NCI-H2196 treated with DMSO at 0.1 percent for 48 hours (cell line): ENCODE data around the gene GAB2.
"Not testable (repeated sequence)": the region's sequence is repeated elsewhere in the genome, so short reads cannot be mapped to it uniquely, and the experiment has no call there.

Source experiments
- DNase-seq: peaks from one replicate; lab custom pipeline; 2025; ENCODE audit not compliant: unreplicated experiment; lab: John Stamatoyannopoulos, UW

Gene GAB2

DNA sequence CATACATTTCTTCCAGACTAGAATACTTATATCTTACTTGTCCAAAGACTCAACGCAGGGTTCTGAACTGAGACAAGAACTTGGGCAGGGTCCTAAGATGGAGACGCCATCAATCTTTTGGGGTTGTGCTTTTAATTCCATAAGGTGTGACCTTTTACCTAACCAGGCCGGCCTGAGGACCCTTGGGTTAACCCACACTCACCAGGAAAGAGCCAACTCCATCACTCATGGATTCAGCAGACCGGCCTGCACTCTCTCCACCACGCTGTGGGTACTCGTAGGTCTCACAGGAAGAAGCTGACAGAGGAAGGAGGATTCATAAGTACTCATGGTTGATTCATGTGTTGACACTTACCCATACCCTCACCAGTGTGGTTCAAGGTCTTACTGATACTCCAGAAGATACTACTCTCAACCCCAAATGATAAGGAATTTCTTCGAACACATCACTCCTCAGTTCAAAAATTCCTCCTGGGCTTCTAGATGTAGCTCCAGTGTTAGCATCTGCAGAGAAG is 192.7 kb downstream of the GAB2 start:
- DNase-seq = no peak

DNA sequence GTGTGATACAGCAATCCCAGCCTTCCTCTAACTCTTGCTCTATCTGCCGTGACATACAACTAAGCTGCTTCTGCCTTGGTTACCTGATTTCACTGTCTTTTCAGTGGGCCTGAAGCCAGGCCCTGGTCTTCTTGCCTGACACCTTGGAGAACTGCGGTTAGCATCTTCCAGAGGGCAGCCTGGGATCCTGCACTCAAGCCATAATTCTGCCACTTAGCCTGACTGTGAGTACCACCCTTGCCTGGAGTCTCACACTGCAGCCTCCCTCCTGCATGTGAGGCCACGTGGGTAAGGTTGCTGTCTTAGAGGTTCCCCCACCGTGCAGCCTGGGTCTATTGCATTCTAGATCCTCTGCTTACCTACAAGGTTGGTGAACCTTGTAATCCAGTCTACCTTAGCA is 193.1 kb downstream of the GAB2 start:
- no peak for DNase-seq

DNA sequence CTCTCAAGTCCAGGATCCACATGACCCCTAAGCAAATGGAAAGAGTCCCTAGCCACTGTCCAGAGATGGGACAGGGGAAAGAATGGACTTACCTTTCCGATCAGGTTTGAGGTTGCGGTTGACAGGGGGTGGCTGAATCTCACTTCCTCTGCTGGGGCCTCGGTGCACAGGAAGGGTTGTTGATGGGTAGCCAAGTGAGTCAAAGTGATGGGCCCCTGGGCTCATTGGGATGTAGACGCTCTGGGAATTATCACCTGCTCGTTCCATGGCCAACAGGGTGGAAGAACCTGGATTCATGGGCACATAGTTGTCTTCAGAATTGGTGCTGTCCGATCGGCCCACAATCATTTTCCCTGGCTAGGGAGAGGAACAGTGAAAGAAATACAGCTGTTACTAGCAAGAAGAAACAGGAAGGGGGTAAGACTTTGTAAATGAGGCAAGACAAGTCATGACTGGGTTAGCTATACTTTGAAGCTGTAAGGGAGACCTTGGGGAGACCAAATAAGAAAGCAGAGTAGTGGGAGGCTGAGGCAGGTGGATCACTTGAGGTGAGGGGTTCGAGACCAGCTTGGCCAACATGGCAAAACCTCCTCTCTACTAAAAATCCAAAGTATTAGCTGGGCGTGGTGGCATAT is 194.2 kb downstream of the GAB2 start:
- DNase-seq = no peak

DNA sequence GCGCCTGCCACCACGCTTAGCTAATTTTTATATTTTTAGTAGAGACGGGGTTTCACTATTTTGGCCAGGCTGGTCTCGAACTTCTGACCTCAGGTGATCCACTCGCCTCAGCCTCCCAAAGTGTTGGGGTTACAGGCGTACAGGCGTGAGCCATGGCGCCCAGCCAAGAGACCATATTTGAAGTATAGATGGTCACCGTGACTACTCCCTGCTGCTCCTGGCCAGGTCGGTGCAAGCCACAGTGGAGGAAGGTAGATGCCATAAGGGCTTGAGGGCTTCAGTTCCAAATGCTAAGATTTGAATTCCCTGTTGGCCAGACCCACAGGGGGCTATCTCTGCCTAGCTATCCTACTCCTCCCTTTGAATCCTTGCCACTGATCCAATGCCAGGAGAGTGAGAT is 194.9 kb downstream of the GAB2 start:
- DNase-seq = not testable (repeated sequence)

DNA sequence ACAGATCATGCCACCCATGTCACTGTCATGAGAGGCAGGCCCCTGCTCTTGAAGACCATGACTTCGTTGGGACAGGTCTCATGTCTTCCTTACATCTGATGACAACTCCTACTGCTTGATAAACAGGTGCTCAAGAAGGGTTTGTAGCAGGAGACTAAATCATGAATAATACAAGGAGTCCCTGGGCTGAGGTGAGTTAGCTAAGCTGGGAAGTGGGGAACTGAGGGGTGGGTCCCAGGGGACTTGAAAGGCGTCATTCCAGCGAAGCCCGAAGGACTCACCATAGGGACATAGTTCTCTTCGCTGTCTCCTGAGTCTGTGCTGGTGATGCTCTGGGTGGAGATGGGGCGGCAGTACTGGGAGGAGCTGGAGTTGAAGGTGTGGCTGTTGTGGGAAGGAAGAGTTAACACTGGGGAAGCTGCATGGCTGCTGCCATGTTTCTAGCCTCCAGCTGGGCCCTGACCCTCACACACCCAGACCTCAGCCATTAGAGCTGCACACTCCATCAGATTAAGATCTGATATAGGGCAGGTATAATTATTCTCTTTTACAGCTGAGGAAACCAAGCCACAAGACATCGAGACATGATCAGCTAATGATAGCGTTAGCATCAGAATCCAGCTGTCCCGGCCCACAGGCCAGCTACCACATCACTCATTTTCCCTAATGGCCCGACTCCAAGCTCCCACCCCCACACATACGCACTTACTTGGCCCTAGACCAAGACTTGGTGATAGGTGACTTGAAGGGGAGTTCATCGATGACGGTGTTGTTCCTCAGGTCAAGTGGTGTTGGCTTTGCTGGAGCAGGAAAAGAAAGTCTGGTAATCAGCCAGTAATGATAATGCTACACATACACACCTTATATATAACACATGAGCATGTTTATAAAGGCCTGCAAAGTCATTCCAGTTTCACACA is 196.0 kb downstream of the GAB2 start:
- DNase-seq = no peak

DNA sequence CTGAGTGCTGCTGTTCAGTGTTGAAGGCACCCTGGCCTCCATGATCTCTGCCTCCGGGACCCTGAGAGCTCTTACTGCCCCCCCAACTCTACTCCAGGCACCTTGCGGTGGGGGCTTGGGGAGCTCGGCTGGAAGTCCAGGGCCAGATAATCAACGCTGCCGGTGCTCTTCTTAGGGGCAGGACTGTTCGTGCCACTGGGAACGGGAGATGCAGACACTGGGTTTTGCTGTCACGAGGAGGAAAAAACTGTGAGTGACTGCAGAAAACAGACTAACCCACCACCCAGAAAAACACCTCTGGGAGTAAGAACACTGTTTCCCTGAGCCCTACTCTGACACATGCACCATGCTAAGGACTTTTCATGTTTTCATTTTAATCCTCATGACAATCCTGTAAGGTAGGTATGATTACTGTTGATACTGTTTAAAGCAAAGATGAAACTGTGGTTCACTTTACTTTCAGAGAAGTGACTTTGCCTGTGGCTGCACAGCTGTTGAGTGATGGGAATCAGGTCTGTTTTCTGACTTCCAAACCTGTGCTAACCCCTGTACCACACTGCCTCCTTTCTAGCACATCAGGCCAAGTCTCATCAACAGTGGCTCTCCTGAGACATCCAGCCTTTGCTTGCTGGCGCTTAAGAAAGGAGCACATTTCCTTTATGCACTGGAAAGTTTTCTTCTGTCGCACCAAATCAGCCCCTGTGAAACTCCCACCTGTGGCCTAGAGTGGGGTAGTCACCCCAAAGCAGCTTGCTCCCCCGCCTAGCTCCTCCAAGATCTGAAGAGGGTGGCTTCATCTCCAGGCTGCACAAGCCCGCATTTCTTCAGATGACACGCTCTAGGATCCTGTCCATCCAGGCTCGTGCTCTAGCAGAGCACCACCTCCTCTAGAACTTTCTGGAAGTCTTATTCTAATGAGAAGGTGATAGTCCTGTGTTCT is 197.1 kb downstream of the GAB2 start:
- no peak for DNase-seq

DNA sequence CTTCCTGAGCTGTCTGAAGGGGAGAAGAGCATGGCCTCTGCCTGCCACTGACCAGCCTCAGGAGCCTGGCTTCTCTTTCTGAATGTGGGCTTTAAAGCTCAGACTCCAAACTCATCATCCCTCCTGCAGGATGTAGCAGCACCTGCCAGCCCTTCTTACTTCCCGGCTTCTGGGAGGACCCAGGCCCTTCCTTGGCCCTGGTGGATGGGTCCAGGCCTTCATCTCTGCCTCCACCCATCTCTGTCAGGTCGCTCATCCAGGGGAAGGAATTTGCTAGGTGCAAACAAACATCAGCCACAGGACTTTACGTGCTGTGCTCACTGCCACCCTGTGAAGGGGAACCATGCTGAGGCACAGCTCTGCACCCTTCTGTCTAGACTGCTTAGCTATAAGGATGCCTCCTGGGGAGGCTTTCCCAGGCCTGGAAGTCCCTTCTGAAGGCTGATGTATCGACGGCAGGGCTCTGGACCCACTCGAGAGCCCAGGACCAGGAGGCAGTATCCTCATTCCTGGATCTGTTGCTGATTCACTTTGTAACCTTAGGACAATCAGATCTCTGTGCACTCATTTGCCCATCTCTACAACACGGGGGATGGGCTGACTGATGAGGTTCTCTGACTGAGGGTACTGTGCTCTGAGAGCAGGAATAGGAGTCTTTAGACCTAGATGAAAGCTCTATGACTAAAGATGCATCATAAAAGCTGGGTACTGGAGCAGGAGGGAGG is 198.0 kb downstream of the GAB2 start:
- no peak for DNase-seq

DNA sequence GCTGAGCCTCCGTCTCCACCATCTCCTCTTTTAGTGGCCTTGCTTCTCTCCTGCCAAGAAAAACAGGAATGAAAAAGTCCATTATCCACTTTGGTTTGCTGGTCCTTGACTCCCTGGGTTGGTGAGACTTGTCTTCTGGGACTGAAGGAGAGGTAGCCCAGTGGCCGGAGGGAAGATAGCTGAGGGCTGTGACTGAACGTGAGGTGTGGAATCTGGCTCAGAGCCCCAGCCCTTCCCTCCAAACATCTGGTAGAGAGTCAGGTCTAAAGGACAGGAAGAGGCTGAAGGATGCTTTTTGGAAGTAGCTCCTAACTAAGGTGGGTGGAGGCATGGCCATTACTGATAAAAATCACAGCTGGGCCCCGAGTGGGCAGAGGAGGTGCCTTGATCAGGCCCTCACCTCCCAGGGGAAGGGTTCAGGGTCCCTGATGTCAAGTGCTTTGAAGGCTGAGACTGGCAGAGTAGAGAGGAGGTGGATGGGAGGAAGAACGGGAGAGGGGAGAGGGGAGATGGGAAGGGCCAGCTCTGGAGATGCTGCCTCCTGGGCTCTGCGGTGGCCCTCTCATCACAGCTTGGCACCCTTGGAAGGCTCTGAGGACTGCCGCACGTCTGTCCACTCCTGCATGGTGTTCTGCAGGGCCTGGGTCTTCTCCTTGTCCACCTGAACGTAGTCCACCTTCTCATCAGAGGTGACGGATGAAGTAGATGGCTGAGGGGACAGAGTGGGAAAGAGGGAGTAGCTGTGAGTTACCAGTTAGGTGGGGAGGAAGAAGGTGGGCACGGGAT is 198.7 kb downstream of the GAB2 start:
- no peak for DNase-seq

DNA sequence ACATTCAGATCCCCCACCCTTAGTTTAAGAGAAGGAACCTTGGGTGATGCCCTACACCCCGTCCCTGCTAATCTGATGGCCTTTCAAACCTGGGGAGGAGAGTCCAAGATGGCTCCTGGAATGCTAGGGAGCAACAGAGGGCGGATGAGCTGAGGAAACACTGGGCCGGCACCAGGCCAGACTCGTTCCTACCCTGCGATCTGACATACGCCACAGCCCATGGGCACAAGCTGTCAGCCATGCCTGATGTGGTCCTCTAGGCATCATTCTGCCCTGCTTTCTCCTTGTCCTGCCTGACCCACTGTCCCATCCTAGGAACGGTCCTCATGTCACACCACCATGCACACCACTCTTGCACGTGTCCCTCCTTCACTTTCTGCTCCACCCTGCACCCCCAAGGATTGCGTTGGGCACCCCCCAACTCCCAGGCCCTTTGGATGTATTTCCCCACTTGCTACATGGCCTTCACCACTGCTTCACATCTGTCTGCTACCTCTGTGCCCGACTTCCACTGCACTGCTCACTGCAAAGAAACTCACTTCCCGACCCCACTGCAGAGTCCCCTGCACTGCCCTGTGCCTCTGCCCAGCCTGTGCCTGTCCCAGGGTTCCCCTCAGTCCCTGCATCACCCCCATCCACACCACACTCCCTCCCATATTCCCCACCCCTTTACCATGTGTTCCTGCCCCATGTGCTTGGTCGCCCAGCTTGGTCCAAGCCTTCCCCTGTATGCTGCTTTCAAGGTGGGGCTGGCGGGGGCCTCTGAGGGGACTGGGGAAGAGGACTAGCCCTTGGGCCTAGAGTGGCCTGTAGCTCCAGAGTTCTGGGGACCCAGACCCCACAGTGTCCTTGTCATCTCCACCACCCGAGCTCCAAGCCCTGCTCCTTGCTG is 199.7 kb downstream of the GAB2 start:
- DNase-seq = no peak

DNA sequence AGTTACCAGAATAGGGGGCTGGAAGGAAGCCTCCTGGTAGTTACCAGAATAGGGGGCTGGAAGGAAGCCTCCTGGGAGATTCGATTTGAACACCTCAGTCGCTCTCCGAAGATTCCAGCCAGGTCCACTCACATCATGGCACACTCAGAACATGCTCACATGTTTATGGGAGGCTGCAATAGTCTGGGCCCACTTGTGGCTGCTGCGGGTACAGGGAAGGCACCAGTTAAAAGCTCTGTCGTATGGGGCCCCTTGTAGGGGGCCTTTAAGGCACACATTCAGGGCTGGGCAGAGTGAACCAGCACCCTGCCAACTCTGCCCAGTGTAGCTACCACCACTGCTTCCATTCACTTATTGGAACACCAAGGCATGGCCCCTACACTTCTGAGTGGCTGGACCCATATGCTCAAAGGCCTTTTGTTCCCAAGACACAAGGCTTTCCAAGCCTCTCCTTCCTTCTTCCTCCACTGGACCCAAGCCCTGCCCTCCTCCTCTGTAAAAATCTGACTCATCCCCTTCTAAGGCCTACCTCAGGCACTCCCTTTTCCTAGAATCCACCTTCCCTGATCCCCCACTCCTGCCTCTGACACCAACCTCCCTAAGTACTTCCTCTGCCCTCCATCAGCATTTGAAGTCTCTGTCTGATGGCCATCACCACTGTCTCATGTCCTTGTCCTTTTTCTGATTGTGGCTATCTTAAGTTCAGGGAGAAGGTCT is 200.9 kb downstream of the GAB2 start:
- no peak for DNase-seq

DNA sequence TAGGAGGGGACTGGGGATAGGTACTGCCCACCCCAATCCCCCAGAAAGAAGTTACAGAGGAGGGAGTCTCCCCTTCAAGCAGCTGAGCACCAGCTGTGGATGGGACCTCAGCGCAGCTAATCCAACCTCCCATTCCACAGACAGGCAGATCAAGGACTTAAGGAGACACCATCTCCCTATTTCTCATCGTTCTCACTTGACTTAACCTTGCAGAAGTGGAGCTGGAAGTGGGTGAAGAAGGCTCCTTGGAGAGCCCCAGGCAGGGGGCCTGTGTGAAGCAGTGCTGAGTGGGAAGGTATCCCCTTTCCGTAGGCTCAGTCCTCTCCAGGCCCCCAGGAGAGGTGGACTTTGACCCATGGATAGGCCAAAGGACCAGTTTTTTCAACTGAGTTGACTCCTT is 201.6 kb downstream of the GAB2 start:
- no peak for DNase-seq

DNA sequence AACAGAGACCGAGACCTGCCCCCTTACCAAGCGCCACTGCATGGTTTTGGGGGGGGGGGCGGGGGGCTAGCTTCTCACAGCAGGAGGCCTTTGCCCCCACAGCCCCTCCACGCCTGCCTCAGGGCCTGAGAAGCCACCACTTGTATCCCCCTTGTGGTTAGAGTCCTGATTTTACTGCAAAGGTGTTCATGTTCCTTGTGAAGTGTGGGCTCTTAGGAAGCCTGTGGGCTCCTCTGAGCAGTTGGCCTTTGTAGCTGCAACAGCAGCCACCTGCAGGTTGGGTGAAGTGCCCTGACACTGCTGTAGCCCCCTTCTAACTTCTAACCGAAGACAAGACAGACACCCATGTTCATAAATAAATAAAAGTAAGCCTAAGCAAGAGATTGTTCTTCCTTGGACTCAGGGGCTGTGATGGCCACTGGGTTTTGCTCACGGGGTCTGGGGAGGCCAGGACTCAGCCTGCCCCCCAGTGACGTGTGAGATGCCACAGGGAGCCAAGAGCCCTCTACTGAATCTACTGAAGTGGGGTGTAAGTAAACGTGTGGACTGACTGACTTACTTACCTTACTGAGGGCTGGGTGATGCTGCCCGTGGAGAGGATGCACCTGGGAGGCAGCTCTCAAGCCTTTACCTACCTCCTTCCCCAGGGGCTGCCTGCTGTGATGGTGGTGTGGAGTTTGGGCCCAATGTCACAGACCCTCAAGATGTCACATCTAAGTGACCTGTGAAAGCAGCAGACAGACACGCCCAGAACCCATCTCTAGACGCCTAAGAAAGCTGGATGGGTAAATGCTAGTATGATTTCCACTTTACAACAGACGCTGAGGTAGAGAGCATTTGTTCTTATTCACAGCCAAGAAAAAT is 203.1 kb downstream of the GAB2 start:
- DNase-seq = no peak

DNA sequence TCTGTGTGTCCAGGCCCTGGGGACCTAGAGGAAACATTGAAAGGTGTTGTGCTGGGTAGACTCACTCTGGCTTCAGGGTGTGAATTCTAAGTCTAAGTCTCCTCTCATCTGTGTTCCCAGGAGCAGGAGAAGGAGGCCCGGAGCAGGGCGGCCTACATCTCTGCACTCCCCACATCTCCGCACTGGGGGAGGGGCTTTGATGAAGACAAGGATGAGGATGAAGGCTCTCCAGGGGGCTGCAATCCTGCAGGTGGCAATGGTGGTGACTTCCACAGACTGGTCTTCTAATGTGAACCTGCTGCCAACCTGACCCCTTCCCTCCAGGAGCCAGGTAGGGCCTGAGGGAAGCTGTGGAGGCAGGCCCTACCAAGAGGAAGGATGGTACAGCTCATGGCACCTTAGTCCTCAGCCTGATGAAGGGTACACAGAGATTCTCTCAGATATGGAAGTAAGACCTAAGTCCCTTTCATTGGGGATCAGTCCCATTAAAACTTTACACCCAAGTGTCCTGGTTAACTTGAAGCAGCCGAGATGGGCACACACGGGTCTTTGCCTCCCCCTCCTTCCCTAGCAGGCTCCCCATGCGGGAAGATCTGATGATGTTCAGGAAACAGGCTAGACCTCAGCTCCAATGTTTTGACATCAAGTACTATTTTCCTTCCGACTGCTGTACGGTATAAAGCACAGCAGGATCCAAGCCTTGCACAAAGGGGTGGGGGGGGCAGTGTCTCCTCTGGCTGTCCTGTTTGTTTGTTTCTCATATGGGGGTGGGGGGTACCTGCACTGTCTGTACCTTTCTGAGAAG is 203.9 kb downstream of the GAB2 start:
- DNase-seq = no peak

DNA sequence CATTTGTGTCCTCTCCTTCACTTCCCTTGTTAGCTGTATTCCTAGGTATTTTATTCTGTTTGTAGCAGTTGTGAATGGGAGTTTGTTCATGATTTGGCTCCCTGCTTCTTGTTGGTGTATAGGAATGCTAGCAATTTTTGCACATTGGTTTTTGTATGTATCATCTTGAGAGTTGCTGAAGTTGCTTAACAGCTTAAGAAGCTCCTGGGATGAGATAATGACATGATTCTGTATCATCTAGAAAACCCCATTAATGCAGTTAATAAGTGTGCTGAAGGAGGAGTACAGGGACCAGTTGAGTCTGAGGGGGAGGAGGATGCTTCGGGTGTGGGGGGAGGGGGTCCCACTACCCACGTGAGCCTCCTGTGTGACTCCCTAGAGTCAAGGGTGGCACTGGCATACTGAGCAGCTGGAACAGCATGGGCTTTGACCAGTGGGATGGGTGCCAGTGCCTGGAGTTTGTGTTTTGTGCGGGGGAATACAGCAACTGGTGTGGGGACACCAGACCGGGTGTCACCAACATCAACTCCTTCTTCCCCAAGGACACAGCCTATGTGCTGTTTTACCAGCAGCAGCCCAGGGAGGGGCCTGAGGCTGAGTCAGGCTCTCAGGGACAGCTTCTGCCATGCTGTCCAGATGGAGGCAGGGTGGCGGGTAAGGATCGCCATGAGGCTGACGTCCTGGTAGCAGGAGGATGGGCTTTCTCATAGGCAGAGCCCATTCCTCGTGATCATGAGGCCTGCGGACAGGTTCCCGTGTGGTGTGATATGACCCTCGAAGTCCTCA is 204.8 kb downstream of the GAB2 start:
- DNase-seq = no peak

DNA sequence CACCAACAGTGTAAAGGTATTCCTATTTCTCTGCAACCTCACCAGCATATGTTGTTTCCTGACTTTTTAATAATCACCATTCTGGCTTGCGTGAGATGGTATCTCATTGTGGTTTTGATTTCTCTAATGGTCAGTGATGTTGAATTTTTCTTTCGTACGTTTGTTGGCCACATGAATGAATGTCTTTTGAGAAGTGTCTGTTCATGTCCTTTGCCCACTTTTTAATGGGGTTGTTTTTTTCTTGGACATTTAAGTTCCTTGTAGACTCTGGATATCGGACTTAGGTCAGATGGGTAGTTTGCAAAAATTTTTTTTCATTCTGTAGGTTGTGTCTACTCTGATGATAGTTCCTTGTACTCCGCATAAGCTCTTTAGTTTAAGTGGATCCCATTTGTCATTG is 206.1 kb downstream of the GAB2 start:
- DNase-seq = no peak
